GM18502 (cell line): ENCODE measurements around the gene GGT5.
"Not testable (repeated sequence)": the region's sequence is repeated elsewhere in the genome, so short reads cannot be mapped to it uniquely, and the experiment has no call there.

Source experiments
- ATAC-seq: cut with Tn5 transposase; IDR thresholded peaks from one replicate; pipeline ENCODE4 v1.9.1; 2021; ENCODE audit warnings: mild to moderate bottlenecking; ENCODE audit not compliant: unreplicated experiment, poor library complexity

Gene GGT5

GRCh38 chr22:24263479-24263878, 18.6 kb upstream of the GGT5 start:
- not testable (repeated sequence) for ATAC-seq

- not testable (repeated sequence) for ATAC-seq
Measured at GRCh38 chr22:24262185-24262749, 17.4 kb upstream of the GGT5 start.

GRCh38 chr22:24259459-24259858, 14.6 kb upstream of the GGT5 start:
- not testable (repeated sequence) for ATAC-seq

- not testable (repeated sequence) for ATAC-seq
Measured at GRCh38 chr22:24256736-24257135, 11.9 kb upstream of the GGT5 start.

GRCh38 chr22:24256136-24256535, 11.3 kb upstream of the GGT5 start:
- not testable (repeated sequence) for ATAC-seq

GRCh38 chr22:24253126-24253525, 8.2 kb upstream of the GGT5 start:
- ATAC-seq = not testable (repeated sequence)

- ATAC-seq = not testable (repeated sequence)
Measured at GRCh38 chr22:24251286-24251685, 6.4 kb upstream of the GGT5 start.

- ATAC-seq = not testable (repeated sequence)
Measured at GRCh38 chr22:24249413-24249812, 4.5 kb upstream of the GGT5 start.

- ATAC-seq = not testable (repeated sequence)
Measured at GRCh38 chr22:24248611-24249010, 3.7 kb upstream of the GGT5 start.

GRCh38 chr22:24247564-24248344, 2.9 kb upstream of the GGT5 start:
- ATAC-seq = no peak

GRCh38 chr22:24247011-24247507, 2.2 kb upstream of the GGT5 start:
- ATAC-seq = no peak

- ATAC-seq = not testable (repeated sequence)
Measured at GRCh38 chr22:24245584-24246561, 991 bp upstream of the GGT5 start.

- no peak for ATAC-seq
Measured at GRCh38 chr22:24244144-24244787, 616 bp downstream of the GGT5 start.

GRCh38 chr22:24243417-24243816, 1.5 kb downstream of the GGT5 start:
- not testable (repeated sequence) for ATAC-seq

- ATAC-seq = not testable (repeated sequence)
Measured at GRCh38 chr22:24240985-24241692, 3.7 kb downstream of the GGT5 start.

GRCh38 chr22:24240381-24240780, 4.5 kb downstream of the GGT5 start:
- ATAC-seq = no peak

GRCh38 chr22:24238101-24238694, 6.7 kb downstream of the GGT5 start:
- ATAC-seq = not testable (repeated sequence)

- ATAC-seq = no peak
Measured at GRCh38 chr22:24236656-24237055, 8.2 kb downstream of the GGT5 start.

- no peak for ATAC-seq
Measured at GRCh38 chr22:24235315-24235714, 9.6 kb downstream of the GGT5 start.
